Measurements from ENCODE around the gene ZNF224. TPM values are rescaled to one million over a fixed set of nuclear protein-coding genes. Genes with fewer than 3 reads are reported as not detected.

ZNF224 gene
- total and polyA plus RNA-seq, 2 of the 13 experiments (the other 11 are each of a cell fraction or from before 2014, with no cell fraction given), result 13.0 to 16.1 TPM

DNA sequence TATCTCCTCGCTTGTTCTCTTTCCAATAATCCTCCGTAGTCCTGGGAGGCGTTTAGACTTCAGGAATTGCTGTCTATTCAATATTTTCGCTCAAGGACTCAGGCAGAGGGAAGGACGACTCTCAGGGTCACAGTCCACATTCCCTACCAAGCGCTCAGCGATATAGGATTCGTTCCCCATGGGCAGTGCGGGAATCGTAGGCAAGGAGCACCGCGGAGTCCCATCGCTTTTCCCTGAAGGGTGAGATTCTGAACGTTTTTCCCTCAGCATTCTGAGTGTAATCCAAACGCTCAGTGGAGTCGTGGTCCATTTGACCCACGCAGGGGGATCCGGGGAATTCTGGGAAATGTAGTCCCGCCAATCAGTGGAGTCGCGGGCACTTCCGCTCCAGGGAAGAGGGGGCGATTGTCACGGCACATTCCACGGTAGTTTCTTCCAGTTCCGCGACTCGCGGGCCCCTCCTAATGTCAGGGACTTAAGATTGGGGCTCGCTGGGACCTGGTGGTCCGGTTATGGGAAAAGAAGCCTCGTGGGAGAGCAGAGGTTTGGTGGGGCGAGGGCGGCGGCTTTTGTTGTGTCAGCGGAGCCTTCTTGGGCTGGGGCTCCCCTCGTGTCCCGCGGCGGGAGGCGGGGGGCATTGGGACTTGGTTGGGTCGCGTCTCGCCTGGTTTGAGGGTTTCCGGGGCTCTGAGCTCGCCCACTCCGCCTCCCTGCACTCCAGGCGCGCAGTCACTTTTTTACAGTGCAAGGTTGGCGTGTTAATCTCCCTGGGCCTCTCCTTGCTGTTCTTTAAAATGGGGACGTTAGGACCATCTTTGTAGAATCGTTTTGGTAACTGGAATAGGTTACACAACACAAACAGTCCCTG is 47.3 kb downstream of the ZNF224 start, which contains the start of gene ZNF234 (continued):
- TF ChIP-seq HNF1A (IDR thresholded peaks at IDR 0.05; ENCODE audit: low read depth) (no peak), HNF1A (CRISPR knock-in tag; IDR thresholded peaks at IDR 0.05; ENCODE audit: borderline replicate concordance) (no peak), ATF7 (IDR thresholded peaks at IDR 0.05) (no peak), ATF7 (CRISPR knock-in tag; IDR thresholded peaks at IDR 0.05) (no peak), TGIF2 (CRISPR knock-in tag; IDR thresholded peaks at IDR 0.05) (no peak), KLF15 (CRISPR knock-in tag; IDR thresholded peaks at IDR 0.05; ENCODE audit: borderline replicate concordance) (no peak), ZNF737 (CRISPR knock-in tag; IDR thresholded peaks at IDR 0.05; ENCODE audit: borderline replicate concordance) (no peak), MAZ (IDR thresholded peaks at IDR 0.05; ENCODE audit: borderline replicate concordance, low read depth, low read length) (no peak), MAZ (CRISPR knock-in tag; IDR thresholded peaks at IDR 0.05; ENCODE audit: low read depth) (peak; percentile 70; the same call in 1 of the 2 replicates), ATF1 (CRISPR knock-in tag; IDR thresholded peaks at IDR 0.05) (peak; percentile 65), ZNF775 (CRISPR knock-in tag; IDR thresholded peaks at IDR 0.05; ENCODE audit: borderline replicate concordance) (no peak), SMAD3 (CRISPR knock-in tag; IDR thresholded peaks at IDR 0.05) (peak; percentile 46; the same call in 1 of the 2 replicates), ZNF367 (CRISPR knock-in tag; IDR thresholded peaks at IDR 0.05; ENCODE audit: borderline replicate concordance) (no peak), HMGA1 (CRISPR knock-in tag; conservative IDR thresholded peaks at IDR 0.05) (no peak), ZNF746 (CRISPR knock-in tag; IDR thresholded peaks at IDR 0.05) (0 out of 2 replicates have a peak, but pooled peaks have one; percentile 14), RERE (CRISPR knock-in tag; IDR thresholded peaks at IDR 0.05; ENCODE audit: low read depth) (no peak), TAF1 (CRISPR knock-in tag; IDR thresholded peaks at IDR 0.05) (peak; percentile 72), RXRB (CRISPR knock-in tag; IDR thresholded peaks at IDR 0.05; ENCODE audit: borderline replicate concordance) (peak; percentile 68; the same call in 1 of the 2 replicates)
- TF ChIP-seq, protein P1, sequence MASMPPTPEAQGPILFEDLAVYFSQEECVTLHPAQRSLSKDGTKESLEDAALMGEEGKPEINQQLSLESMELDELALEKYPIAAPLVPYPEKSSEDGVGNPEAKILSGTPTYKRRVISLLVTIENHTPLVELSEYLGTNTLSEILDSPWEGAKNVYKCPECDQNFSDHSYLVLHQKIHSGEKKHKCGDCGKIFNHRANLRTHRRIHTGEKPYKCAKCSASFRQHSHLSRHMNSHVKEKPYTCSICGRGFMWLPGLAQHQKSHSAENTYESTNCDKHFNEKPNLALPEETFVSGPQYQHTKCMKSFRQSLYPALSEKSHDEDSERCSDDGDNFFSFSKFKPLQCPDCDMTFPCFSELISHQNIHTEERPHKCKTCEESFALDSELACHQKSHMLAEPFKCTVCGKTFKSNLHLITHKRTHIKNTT (CRISPR knock-in tag; IDR thresholded peaks at IDR 0.05), result no peak

All from HepG2 (cell line).